ENCODE measurements around the gene SLC17A2. TPM values are rescaled to one million over a fixed set of nuclear protein-coding genes. Genes with fewer than 3 reads are reported as not detected.

The SLC17A2 gene
- total RNA-seq, 5 donors from 2014 or later (not counting 1 experiment from before 2014, with no cell fraction given) = not detected

- CTCF ChIA-PET = interaction anchor here in 1 of 2 donors (0.6 to 0.8 kb wide), 3 partner anchors 14 to 1586 kb away, joined by 3 to 7 read pairs (median 3); no protein-coding TSS in a partner anchor
- Mint-ChIP-seq H3K36me3 (no peaks in the 10 kb centered on the region), H3K4me1 (peaks cover 22 to 39% (median 31%) of the 10 kb centered on the region in 3 donors), H3K27me3 (no peaks in the 10 kb centered on the region), H3K9me3 (no peaks in the 10 kb centered on the region), H3K4me3 (no peak overlapping the region), H3K27ac (no peak overlapping the region)
- Histone ChIP-seq H3K27ac (ENCODE audit: low read length) (no peak overlapping the region), H3K4me1 (ENCODE audit: control insufficient read depth in 1 of 2, extremely low read depth in 1 of 2, insufficient read depth in 2 of 2, low read length in 2 of 2) (peaks cover 6 to 12% of the 10 kb centered on the region in 2 experiments), H3K36me3 (ENCODE audit: control insufficient read depth in 2 of 2, extremely low read depth in 1 of 2, insufficient read depth in 1 of 2, low read length in 1 of 2) (no peaks in the 10 kb centered on the region), H3K9me3 (no peaks in the 10 kb centered on the region), H3K4me3 (ENCODE audit: control insufficient read depth in 1 of 2, extremely low read depth in 1 of 2, low read length in 1 of 2) (no peak overlapping the region), H3K27me3 (replicated peaks in 1 of 2; ENCODE audit: control insufficient read depth in 2 of 2, extremely low read depth in 1 of 2, insufficient read depth in 2 of 2, low read length in 1 of 2) (no peaks in the 10 kb centered on the region)
- POLR2A ChIA-PET = interaction anchor here in 1 of 2 donors (0.5 kb wide), 1 partner anchor 53 kb away, joined by 3 read pairs; no protein-coding TSS in a partner anchor
- 100% methylated on average over 1 of the region's 3 CpGs for WGBS (ENCODE audit: insufficient coverage)
- DNase-seq (no peak), ATAC-seq (replicated peaks in 1 of 4) (no peak)
These were observed 54.4 kb downstream of the SLC17A2 start for GRCh38 chr6:25875926-25876602.

DNA sequence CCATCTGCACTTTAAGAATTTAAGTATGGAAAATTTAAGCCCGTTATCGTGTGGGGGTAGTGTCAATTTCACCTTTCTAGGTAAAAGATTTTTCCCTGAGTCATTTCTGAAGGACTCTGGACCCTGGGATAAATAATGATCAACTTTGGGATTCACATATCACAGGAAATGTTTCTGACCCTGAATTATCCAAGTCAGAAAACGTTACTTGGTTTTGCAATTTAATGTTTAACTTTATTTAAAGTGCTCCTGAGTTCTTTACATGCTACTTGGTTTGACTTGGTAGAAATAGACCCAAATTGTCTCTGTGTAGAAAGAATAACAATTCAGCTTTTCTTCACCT lies 55.0 kb downstream of the SLC17A2 start:
- ChIA-PET CTCF (interaction anchor here in 1 of 2 donors (0.7 kb wide), 1 partner anchor 15 kb away, joined by 7 read pairs; no protein-coding TSS in a partner anchor), POLR2A (no interaction called here)
- H3K27ac ChIP-seq (ENCODE audit: low read length) = no peak overlapping the region
- Mint-ChIP-seq H3K36me3 (no peaks in the 10 kb centered on the region), H3K4me3 (no peak overlapping the region), H3K9me3 (no peaks in the 10 kb centered on the region), H3K27me3 (no peaks in the 10 kb centered on the region), H3K4me1 (peaks cover 22 to 39% (median 31%) of the 10 kb centered on the region in 3 donors), H3K27ac (no peak overlapping the region)
- no peaks in the 10 kb centered on the region for H3K36me3 ChIP-seq (ENCODE audit: control insufficient read depth in 2 of 2, extremely low read depth in 1 of 2, insufficient read depth in 1 of 2, low read length in 1 of 2)
- H3K4me3 ChIP-seq (ENCODE audit: control insufficient read depth in 1 of 2, extremely low read depth in 1 of 2, low read length in 1 of 2) = no peak overlapping the region
- no peak for DNase-seq
- peaks cover 6 to 12% of the 10 kb centered on the region in 2 experiments for H3K4me1 ChIP-seq (ENCODE audit: control insufficient read depth in 1 of 2, extremely low read depth in 1 of 2, insufficient read depth in 2 of 2, low read length in 2 of 2)
- no peak for ATAC-seq (replicated peaks in 1 of 4)
- H3K27me3 ChIP-seq (replicated peaks in 1 of 2; ENCODE audit: control insufficient read depth in 2 of 2, extremely low read depth in 1 of 2, insufficient read depth in 2 of 2, low read length in 1 of 2) = no peaks in the 10 kb centered on the region
- no CpG with 5 or more reads among the region's 3 CpGs for WGBS (ENCODE audit: insufficient coverage)
- no peaks in the 10 kb centered on the region for H3K9me3 ChIP-seq

GRCh38 chr6:25874822-25875562 lies 55.5 kb downstream of the SLC17A2 start:
- ATAC-seq (replicated peaks in 1 of 4) (peak; percentile 54 to 76 (median 64)), DNase-seq (peak in 1 of 35 experiments; percentile 29)
- Histone ChIP-seq H3K4me1 (ENCODE audit: control insufficient read depth in 1 of 2, extremely low read depth in 1 of 2, insufficient read depth in 2 of 2, low read length in 2 of 2) (peaks cover 6 to 12% of the 10 kb centered on the region in 2 experiments), H3K27me3 (replicated peaks in 1 of 2; ENCODE audit: control insufficient read depth in 2 of 2, extremely low read depth in 1 of 2, insufficient read depth in 2 of 2, low read length in 1 of 2) (no peaks in the 10 kb centered on the region), H3K9me3 (no peaks in the 10 kb centered on the region), H3K4me3 (ENCODE audit: control insufficient read depth in 1 of 2, extremely low read depth in 1 of 2, low read length in 1 of 2) (no peak overlapping the region), H3K27ac (ENCODE audit: low read length) (no peak overlapping the region), H3K36me3 (ENCODE audit: control insufficient read depth in 2 of 2, extremely low read depth in 1 of 2, insufficient read depth in 1 of 2, low read length in 1 of 2) (no peaks in the 10 kb centered on the region)
- WGBS (ENCODE audit: insufficient coverage) = 0% methylated on average over 1 of the region's 3 CpGs
- CTCF ChIA-PET = no interaction called here
- Mint-ChIP-seq H3K4me1 (peaks cover 22 to 39% (median 31%) of the 10 kb centered on the region in 3 donors), H3K36me3 (no peaks in the 10 kb centered on the region), H3K9me3 (no peaks in the 10 kb centered on the region), H3K27ac (peak overlapping the region in 1 of 2 donors; percentile 3), H3K4me3 (no peak overlapping the region), H3K27me3 (no peaks in the 10 kb centered on the region)
- POLR2A ChIA-PET = interaction anchor here in 1 of 2 donors (0.6 kb wide), 1 partner anchor 19 kb away, joined by 13 read pairs; no protein-coding TSS in a partner anchor

DNA sequence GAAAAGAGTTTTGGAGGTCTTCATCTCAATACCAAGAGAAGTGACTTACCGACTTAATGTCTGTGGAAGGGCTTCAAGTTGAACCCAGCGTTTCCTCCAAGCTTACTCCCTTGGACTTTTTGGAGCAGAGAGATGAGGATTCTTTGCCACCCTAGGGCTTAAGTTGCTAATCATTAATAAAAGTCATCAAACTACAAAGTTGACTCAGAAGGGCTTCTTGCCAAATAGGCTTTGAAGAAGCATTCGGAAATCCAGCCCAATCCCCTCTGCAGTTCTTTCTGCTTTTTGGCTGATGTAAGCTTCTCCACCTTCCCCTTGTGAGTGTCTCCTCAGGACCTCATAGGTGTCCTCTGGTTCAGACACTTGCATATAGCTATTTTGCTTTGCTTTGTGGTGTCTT lies 56.4 kb downstream of the SLC17A2 start, which contains the start of gene SLC17A3:
Gene SLC17A3 (minus strand): TSS at position 126 of the 400 bp plus-strand sequence. CDS start 5,856 bp downstream, outside the sequence.
- Histone ChIP-seq H3K27me3 (replicated peaks in 1 of 2; ENCODE audit: control insufficient read depth in 2 of 2, extremely low read depth in 1 of 2, insufficient read depth in 2 of 2, low read length in 1 of 2) (no peaks in the 10 kb centered on the region), H3K36me3 (ENCODE audit: control insufficient read depth in 2 of 2, extremely low read depth in 1 of 2, insufficient read depth in 1 of 2, low read length in 1 of 2) (no peaks in the 10 kb centered on the region), H3K27ac (ENCODE audit: low read length) (peak within 1 kb of the TSS; percentile 46), H3K4me3 (ENCODE audit: control insufficient read depth in 1 of 2, extremely low read depth in 1 of 2, low read length in 1 of 2) (no peak within 1 kb of the TSS), H3K4me1 (ENCODE audit: control insufficient read depth in 1 of 2, extremely low read depth in 1 of 2, insufficient read depth in 2 of 2, low read length in 2 of 2) (peaks cover 6 to 12% of the 10 kb centered on the region in 2 experiments), H3K9me3 (no peaks in the 10 kb centered on the region)
- H3K4me1 Mint-ChIP-seq = peaks cover 22 to 39% (median 31%) of the 10 kb centered on the region in 3 donors
- no peaks in the 10 kb centered on the region for H3K9me3 Mint-ChIP-seq
- ChIA-PET CTCF (no interaction called here), POLR2A (no interaction called here)
- H3K36me3 Mint-ChIP-seq = no peaks in the 10 kb centered on the region
- ATAC-seq (replicated peaks in 1 of 4) = no peak
- no peaks in the 10 kb centered on the region for H3K27me3 Mint-ChIP-seq
- no peak for DNase-seq
- H3K27ac Mint-ChIP-seq = peak within 1 kb of the TSS in 1 of 2 donors; percentile 3
- WGBS (ENCODE audit: insufficient coverage) = 75% methylated on average over 1 of the region's 3 CpGs
- no peak within 1 kb of the TSS for H3K4me3 Mint-ChIP-seq

GRCh38 chr6:25872814-25873213 lies 57.7 kb downstream of the SLC17A2 start:
- 100% methylated on average over 1 of the region's 1 CpG for WGBS (ENCODE audit: insufficient coverage)
- Histone ChIP-seq H3K27me3 (replicated peaks in 1 of 2; ENCODE audit: control insufficient read depth in 2 of 2, extremely low read depth in 1 of 2, insufficient read depth in 2 of 2, low read length in 1 of 2) (no peaks in the 10 kb centered on the region), H3K4me3 (ENCODE audit: control insufficient read depth in 1 of 2, extremely low read depth in 1 of 2, low read length in 1 of 2) (no peak overlapping the region), H3K36me3 (ENCODE audit: control insufficient read depth in 2 of 2, extremely low read depth in 1 of 2, insufficient read depth in 1 of 2, low read length in 1 of 2) (no peaks in the 10 kb centered on the region), H3K4me1 (ENCODE audit: control insufficient read depth in 1 of 2, extremely low read depth in 1 of 2, insufficient read depth in 2 of 2, low read length in 2 of 2) (peaks cover 6 to 12% of the 10 kb centered on the region in 2 experiments), H3K27ac (ENCODE audit: low read length) (peak overlapping the region; percentile 46), H3K9me3 (no peaks in the 10 kb centered on the region)
- no peaks in the 10 kb centered on the region for H3K27me3 Mint-ChIP-seq
- ATAC-seq (replicated peaks in 1 of 4) = peak in 3 of 4 experiments; percentile 41 to 88 (median 81)
- ChIA-PET CTCF (interaction anchor here in 1 of 2 donors (1.0 kb wide), 1 partner anchor 9 kb away, joined by 5 read pairs; no protein-coding TSS in a partner anchor), POLR2A (interaction anchor here (0.6 kb wide), 2 partner anchors 9 to 293 kb away, joined by 3 to 6 read pairs; no protein-coding TSS in a partner anchor)
- H3K4me1 Mint-ChIP-seq = peaks cover 22 to 39% (median 31%) of the 10 kb centered on the region in 3 donors
- no peaks in the 10 kb centered on the region for H3K9me3 Mint-ChIP-seq
- H3K36me3 Mint-ChIP-seq = no peaks in the 10 kb centered on the region
- H3K27ac Mint-ChIP-seq = peak overlapping the region; percentile 44 to 67
- peak in 27 of 35 experiments; percentile 5 to 64 (median 20) for DNase-seq
- no peak overlapping the region for H3K4me3 Mint-ChIP-seq

DNA sequence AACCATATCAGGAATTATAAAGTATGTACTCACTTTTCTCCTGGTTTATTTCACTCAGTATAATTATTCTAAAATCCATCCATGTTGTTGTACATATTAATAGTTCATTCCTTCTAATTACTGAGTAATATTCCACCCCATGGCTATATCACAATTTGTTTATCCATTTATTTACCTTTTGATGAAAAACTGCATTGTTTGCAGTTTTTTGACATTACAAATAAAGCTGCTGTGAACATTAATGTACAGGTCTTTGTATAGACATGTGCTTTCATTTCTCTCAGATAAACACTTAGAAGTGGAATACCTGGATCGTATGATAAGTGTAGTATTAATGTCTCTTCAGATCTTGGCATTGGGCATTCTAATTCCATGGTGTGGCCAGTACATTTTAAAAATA lies 60.7 kb downstream of the SLC17A2 start:
- Mint-ChIP-seq H3K9me3 (no peaks in the 10 kb centered on the region), H3K36me3 (no peaks in the 10 kb centered on the region), H3K4me3 (no peak overlapping the region), H3K4me1 (peaks cover 37 to 47% (median 40%) of the 10 kb centered on the region in 3 donors), H3K27ac (no peak overlapping the region), H3K27me3 (no peaks in the 10 kb centered on the region)
- ChIA-PET CTCF (no interaction called here), POLR2A (no interaction called here)
- no peak for ATAC-seq (replicated peaks in 1 of 4)
- Histone ChIP-seq H3K27ac (ENCODE audit: low read length) (no peak overlapping the region), H3K4me1 (ENCODE audit: control insufficient read depth in 1 of 2, extremely low read depth in 1 of 2, insufficient read depth in 2 of 2, low read length in 2 of 2) (peaks cover 13 to 19% of the 10 kb centered on the region in 2 experiments), H3K27me3 (replicated peaks in 1 of 2; ENCODE audit: control insufficient read depth in 2 of 2, extremely low read depth in 1 of 2, insufficient read depth in 2 of 2, low read length in 1 of 2) (no peaks in the 10 kb centered on the region), H3K36me3 (ENCODE audit: control insufficient read depth in 2 of 2, extremely low read depth in 1 of 2, insufficient read depth in 1 of 2, low read length in 1 of 2) (no peaks in the 10 kb centered on the region), H3K9me3 (no peaks in the 10 kb centered on the region), H3K4me3 (ENCODE audit: control insufficient read depth in 1 of 2, extremely low read depth in 1 of 2, low read length in 1 of 2) (no peak overlapping the region)
- WGBS (ENCODE audit: insufficient coverage) = no CpG with 5 or more reads among the region's 1 CpG
- no peak for DNase-seq
